ENCODE data around the gene NCF4.

- TF ChIP-seq CTCF (IDR thresholded peaks at IDR 0.05) (no peak), POLR2AphosphoS5 (IDR thresholded peaks at IDR 0.05) (no peak), POLR2A (IDR thresholded peaks at IDR 0.05) (no peak)
Measured at GRCh38 chr22:36868546-36869181, 7.9 kb downstream of the NCF4 start.

Measured in breast epithelium (tissue), 3 donors.